H1 (cell line): Measurements from ENCODE around the gene GLRA1. TPM values are rescaled to one million over a fixed set of nuclear protein-coding genes. Genes with fewer than 3 reads are reported as not detected.

Experiments
- CHD7 ChIP-seq: fragments of 300-600 bp; sonication (generic); IDR thresholded peaks from 2 replicates; pipeline ENCODE4 v1.7.1; 2012; ENCODE audit warnings: low read length, moderate library complexity, mild to moderate bottlenecking, inconsistent platforms; ENCODE audit not compliant: insufficient replicate concordance
- JUN ChIP-seq: IDR thresholded peaks from 2 replicates; pipeline ENCODE4 v1.6.1; 2011; ENCODE audit warnings: low read depth, mild to moderate bottlenecking, improper control_type of control experiment, low read length
- KDM5A ChIP-seq: fragments of 200-600 bp; IDR thresholded peaks from 2 replicates; pipeline ENCODE4 v1.7.1; 2012; ENCODE audit warnings: mild to moderate bottlenecking, low read length, inconsistent platforms, mixed read lengths
- NRF1 ChIP-seq: IDR thresholded peaks from 2 replicates; pipeline ENCODE4 v1.6.1; 2011; ENCODE audit warnings: mild to moderate bottlenecking, low read depth, low read length, improper control_type of control experiment
- POU5F1 ChIP-seq: IDR thresholded peaks from 2 replicates; pipeline ENCODE4 v1.6.1; 2011; ENCODE audit warnings: low read depth, mild to moderate bottlenecking, low read length, moderate library complexity
- TAF7 ChIP-seq: optimal IDR thresholded peaks from 2 replicates; pipeline ENCODE3; 2011; ENCODE audit warnings: low read depth, mild to moderate bottlenecking, inconsistent platforms, low read length, moderate library complexity, borderline replicate concordance
- TCF12 ChIP-seq: IDR thresholded peaks from 2 replicates; pipeline ENCODE4 v1.6.1; 2011; ENCODE audit warnings: low read depth, mild to moderate bottlenecking, low read length
- polyA plus RNA-seq, 7 experiments: library from polyadenylated mRNA; depleted of rRNA in 3 of 7; stranded (reverse) in 5 of 7; unstranded in 2 of 7; fragments of >200 nt in 5 of 7; fragments of 200-250 nt in 2 of 7; gene quantifications; 1 replicate in 5 of 7; 2 replicates in 1 of 7; 4 replicates in 1 of 7; pipeline versions ENCODE4 v1.2.1 to v1.2.3, GENCODE V29; 2011 to 2013; ENCODE audit warnings: missing spikeins in 2 of 7, mixed read lengths in 2 of 7
- total RNA-seq: library from RNA; stranded (reverse); fragmentation: NEBNext Ultra II Directional; extraction: Animal tissue kit (Norgen Biotek cat#: 25700); gene quantifications from 2 replicates; pipeline ENCODE4 v1.2.1, GENCODE V29; 2021
- TF ChIP-seq, protein P1 (sequence below), 3 experiments: IDR thresholded peaks; 1 replicate in 2 of 3; 2 replicates in 1 of 3; pipeline versions ENCODE4 v1.5.1 to v1.6.1; 2011; ENCODE audit warnings: low read length in 3 of 3, mild to moderate bottlenecking in 3 of 3, inconsistent platforms in 2 of 3, low read depth in 1 of 3, moderate library complexity in 1 of 3; ENCODE audit not compliant: insufficient read depth in 1 of 3; ENCODE audit errors: control extremely low read depth in 1 of 3

The GLRA1 gene
- total and polyA plus RNA-seq, 2 of the 8 experiments (the other 6 are each of a cell fraction or from before 2014, with no cell fraction given): not detected

GRCh38 chr5:151970885-151971284, 46.2 kb upstream of the GLRA1 start (continued):
- TF ChIP-seq CHD7 (no peak), JUN (no peak), POU5F1 (no peak), TCF12 (no peak), NRF1 (no peak), KDM5A (no peak), TAF7 (no peak)
- TF ChIP-seq, protein P1, sequence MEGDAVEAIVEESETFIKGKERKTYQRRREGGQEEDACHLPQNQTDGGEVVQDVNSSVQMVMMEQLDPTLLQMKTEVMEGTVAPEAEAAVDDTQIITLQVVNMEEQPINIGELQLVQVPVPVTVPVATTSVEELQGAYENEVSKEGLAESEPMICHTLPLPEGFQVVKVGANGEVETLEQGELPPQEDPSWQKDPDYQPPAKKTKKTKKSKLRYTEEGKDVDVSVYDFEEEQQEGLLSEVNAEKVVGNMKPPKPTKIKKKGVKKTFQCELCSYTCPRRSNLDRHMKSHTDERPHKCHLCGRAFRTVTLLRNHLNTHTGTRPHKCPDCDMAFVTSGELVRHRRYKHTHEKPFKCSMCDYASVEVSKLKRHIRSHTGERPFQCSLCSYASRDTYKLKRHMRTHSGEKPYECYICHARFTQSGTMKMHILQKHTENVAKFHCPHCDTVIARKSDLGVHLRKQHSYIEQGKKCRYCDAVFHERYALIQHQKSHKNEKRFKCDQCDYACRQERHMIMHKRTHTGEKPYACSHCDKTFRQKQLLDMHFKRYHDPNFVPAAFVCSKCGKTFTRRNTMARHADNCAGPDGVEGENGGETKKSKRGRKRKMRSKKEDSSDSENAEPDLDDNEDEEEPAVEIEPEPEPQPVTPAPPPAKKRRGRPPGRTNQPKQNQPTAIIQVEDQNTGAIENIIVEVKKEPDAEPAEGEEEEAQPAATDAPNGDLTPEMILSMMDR (IDR thresholded peaks at IDR 0.05; ENCODE audit: control extremely low read depth in 1 of 3, insufficient read depth in 1 of 3, low read depth in 1 of 3, low read length in 3 of 3): no peak
